ENCODE results near the gene NCR3LG1.

- TF ChIP-seq, protein P1, sequence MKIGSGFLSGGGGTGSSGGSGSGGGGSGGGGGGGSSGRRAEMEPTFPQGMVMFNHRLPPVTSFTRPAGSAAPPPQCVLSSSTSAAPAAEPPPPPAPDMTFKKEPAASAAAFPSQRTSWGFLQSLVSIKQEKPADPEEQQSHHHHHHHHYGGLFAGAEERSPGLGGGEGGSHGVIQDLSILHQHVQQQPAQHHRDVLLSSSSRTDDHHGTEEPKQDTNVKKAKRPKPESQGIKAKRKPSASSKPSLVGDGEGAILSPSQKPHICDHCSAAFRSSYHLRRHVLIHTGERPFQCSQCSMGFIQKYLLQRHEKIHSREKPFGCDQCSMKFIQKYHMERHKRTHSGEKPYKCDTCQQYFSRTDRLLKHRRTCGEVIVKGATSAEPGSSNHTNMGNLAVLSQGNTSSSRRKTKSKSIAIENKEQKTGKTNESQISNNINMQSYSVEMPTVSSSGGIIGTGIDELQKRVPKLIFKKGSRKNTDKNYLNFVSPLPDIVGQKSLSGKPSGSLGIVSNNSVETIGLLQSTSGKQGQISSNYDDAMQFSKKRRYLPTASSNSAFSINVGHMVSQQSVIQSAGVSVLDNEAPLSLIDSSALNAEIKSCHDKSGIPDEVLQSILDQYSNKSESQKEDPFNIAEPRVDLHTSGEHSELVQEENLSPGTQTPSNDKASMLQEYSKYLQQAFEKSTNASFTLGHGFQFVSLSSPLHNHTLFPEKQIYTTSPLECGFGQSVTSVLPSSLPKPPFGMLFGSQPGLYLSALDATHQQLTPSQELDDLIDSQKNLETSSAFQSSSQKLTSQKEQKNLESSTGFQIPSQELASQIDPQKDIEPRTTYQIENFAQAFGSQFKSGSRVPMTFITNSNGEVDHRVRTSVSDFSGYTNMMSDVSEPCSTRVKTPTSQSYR (CRISPR knock-in tag; IDR thresholded peaks at IDR 0.05): no peak
- TF ChIP-seq ESRRA (CRISPR knock-in tag; IDR thresholded peaks at IDR 0.05; ENCODE audit: borderline replicate concordance): no peak
- TF ChIP-seq, protein P2, sequence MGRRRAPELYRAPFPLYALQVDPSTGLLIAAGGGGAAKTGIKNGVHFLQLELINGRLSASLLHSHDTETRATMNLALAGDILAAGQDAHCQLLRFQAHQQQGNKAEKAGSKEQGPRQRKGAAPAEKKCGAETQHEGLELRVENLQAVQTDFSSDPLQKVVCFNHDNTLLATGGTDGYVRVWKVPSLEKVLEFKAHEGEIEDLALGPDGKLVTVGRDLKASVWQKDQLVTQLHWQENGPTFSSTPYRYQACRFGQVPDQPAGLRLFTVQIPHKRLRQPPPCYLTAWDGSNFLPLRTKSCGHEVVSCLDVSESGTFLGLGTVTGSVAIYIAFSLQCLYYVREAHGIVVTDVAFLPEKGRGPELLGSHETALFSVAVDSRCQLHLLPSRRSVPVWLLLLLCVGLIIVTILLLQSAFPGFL (CRISPR knock-in tag; IDR thresholded peaks at IDR 0.05; ENCODE audit: borderline replicate concordance): no peak
- TF ChIP-seq SOX15 (CRISPR knock-in tag; IDR thresholded peaks at IDR 0.05): no peak
- no peak for TF ChIP-seq CTCF (IDR thresholded peaks at IDR 0.05)
- TF ChIP-seq E2F5 (CRISPR knock-in tag; IDR thresholded peaks at IDR 0.05): no peak
- TF ChIP-seq, protein P3, sequence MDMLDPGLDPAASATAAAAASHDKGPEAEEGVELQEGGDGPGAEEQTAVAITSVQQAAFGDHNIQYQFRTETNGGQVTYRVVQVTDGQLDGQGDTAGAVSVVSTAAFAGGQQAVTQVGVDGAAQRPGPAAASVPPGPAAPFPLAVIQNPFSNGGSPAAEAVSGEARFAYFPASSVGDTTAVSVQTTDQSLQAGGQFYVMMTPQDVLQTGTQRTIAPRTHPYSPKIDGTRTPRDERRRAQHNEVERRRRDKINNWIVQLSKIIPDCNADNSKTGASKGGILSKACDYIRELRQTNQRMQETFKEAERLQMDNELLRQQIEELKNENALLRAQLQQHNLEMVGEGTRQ (CRISPR knock-in tag; IDR thresholded peaks at IDR 0.05): no peak
- TF ChIP-seq IRF1 (CRISPR knock-in tag; IDR thresholded peaks at IDR 0.05): no peak
- no peak for TF ChIP-seq FOXJ3 (CRISPR knock-in tag; IDR thresholded peaks at IDR 0.05; ENCODE audit: borderline replicate concordance)
- TF ChIP-seq, protein P4, sequence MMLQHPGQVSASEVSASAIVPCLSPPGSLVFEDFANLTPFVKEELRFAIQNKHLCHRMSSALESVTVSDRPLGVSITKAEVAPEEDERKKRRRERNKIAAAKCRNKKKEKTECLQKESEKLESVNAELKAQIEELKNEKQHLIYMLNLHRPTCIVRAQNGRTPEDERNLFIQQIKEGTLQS (CRISPR knock-in tag; conservative IDR thresholded peaks at IDR 0.05): no peak
Measured at GRCh38 chr11:17314232-17314547, 37.4 kb upstream of the NCR3LG1 start.
